ENCODE results near the gene EIF3B.
A peak's percentile ranks its signal among the peaks of the same experiment; 100 is the strongest.
"Not testable (repeated sequence)": the region's sequence is repeated elsewhere in the genome, so short reads cannot be mapped to it uniquely, and the experiment has no call there.

The EIF3B gene

DNA sequence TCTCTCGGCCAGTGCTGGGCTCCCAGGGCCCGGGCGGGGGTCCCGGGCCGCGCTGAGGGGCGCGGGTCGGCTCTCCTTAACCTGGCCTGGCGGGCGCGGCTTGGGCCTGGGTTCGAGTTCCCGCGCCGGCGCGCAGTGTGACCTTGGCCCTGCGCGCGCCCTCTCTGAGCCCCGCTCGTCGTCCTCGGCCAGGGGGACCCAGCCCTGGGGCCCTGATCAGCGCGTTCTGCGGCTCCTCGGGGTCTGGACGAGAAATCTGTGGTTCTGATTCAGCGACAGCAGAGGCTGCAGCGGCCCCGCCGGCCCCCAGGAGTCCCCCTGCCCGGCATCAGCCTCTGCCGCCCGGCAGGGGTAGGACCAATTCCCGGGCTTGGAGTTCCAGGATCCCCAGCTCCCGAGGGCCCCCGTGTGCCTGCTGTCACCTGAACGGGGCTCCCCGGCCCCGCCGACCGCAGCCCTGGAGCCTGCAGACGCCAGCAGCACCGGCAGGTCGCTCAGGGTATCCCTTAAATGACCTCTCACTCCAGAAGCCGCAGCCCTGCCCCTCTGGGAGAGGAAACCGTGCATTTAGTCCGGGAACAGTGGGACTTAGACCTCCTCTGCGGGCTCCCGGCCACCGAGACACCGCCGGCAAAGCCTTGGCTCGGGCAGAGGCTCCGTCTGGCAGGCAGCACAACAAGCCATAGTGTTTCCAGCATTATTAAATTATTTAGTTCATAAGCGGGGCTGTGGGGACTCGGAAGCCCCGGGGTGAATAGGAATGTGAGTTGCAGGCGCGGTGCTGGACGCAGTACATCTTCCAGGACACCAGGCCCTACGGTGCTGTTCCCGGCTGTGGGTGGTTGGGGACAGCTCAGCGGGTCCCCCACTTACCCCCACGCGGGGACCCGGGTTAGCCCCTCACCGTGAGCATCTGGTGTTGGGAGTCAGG lies 49.4 kb downstream of the EIF3B start:
- DNase-seq: no peak

DNA sequence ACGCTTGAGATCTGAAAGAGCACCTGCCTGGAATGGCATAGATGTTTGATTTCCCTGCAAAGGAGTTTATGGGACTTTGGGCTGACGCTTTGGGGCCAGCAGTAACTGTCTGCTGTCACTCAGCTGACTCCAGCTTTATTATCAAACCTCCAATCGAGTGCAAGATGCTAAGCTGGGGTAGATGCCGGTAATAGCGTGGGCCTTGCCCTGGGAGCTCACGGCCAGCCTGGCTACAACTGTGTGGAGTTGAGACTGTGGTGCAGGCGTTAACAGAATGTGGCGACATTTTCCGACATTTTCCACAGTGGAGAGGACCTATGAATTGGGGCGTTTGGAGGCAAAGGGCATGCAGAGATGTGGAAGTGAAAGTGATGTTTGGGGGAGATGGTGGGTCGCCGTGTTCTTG lies 50.1 kb downstream of the EIF3B start:
- DNase-seq: no peak

GRCh38 chr7:2405201-2405600 lies 50.6 kb downstream of the EIF3B start:
- DNase-seq: no peak

DNA sequence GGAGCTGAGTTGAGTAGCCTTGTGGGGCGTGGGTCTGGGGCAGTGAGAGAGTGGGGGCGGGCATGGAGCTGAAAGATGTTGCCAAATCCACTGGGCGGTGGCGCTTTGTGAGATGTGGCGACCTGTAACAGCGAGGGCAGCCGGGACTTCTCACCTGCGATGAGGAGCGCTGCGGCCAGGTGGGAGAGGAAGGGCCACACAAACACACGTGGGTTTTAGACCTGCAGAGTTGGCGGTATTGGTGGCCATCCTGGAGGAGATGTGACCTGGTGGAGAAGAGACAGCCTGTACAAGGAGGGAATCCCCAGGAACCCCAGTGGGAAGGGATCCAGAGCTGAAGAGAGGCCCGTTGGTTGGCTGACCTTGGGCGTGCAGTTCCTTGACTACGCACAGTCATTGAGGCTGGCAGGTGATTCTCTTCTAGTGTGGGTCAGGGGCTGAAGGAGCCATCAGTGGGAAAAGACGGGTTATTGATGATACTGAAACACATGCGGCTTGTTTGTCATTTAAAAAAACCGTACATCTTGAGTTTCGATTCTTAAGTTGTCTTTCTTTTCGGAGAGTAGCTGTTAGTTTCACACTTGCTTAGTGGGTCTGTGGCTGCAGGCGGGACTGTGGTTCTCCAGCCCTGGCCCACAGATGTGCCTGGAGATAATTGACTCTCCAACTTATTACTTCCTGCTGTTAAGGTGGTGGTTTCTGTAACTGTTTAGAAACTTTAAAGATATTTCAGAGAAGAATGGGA lies 51.1 kb downstream of the EIF3B start:
- DNase-seq: no peak

DNA sequence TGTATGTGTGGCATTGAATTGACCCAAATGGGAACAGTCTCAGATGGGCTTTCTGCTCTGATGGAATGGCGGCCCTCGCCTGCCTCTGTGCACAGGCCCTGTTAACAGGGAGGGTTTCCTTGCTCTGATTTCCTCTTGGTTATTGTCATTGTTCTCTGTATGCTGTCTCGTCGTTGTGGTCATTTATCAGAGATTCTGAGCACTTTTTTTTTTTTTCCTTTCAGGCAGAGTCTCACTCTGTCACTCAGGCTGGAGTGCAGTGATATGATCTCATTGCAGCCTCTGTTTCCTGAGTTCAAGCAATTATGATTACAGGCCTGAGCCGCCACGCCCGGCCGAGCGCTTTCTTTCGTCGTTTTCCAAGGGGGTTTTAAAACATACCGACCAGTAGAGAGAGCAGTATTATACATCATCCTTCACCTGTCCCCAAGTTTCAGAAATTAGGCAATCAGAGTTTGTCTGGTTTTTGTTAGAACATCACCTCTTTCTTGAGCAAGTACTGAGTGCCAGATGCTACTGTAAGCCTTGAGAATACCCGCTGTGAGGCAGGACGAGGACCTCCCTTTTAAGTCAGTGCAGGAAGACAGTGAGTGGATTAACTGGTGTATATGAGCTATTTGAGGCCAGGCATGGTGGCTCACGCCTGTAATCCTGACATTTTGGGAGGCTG lies 55.3 kb downstream of the EIF3B start:
- DNase-seq: no peak

- DNase-seq: no peak
Measured at GRCh38 chr7:2411049-2411448, 56.4 kb downstream of the EIF3B start.

- DNase-seq: no peak
Measured at GRCh38 chr7:2411815-2412586, 57.4 kb downstream of the EIF3B start.

GRCh38 chr7:2412587-2413201 lies 58.1 kb downstream of the EIF3B start:
- DNase-seq: no peak

- no peak for DNase-seq
Measured at GRCh38 chr7:2416063-2416462, 61.4 kb downstream of the EIF3B start.

DNA sequence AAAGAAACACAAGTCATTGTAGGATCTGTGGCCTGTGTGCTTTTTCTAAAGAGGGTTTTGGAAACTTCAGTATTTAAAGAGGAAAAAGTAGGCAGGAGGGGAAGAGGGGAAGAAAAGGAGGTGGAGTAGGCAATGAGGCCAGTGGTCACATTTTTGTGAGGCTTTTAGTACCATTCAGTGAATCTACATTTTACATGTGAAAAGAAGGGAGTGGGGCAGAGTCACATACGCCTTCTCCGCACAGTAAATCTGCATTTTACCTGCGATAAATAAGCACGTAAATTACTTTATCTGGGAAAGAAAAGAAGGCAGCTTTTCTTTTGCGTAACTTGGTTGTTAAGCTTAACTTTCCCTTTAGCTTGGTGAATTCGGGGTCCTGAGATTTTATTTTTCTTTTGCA lies 62.0 kb downstream of the EIF3B start:
- DNase-seq: no peak

GRCh38 chr7:2417178-2417577 lies 62.6 kb downstream of the EIF3B start:
- not testable (repeated sequence) for DNase-seq

DNA sequence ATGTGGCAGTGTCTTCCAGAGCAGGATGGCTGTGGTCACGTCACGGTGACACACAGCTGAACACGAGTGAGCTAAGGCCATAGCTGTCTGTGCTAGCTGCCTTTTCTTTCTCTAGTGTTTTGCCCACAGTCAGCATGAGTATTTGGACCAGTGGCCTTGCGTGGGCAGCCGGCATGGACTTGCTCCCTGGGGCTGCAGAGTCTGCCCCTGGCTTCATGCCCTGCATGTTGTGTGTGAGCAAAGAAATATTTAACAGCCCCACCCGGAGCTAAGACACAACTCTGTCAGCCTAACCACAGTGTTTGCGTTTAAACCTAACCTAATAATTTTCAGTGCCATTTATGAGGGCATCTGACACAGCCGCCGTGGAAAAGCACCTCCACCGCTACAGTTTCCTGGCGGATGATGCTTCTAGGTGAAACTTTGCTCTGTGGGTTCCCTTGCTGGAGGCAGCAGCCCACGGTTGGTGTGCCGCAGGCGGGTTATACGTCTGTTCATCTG lies 63.4 kb downstream of the EIF3B start:
- DNase-seq: peak; percentile 7

- DNase-seq: no peak
Measured at GRCh38 chr7:2420216-2420933, 65.7 kb downstream of the EIF3B start.

- DNase-seq: no peak
Measured at GRCh38 chr7:2421943-2422310, 67.3 kb downstream of the EIF3B start.

- DNase-seq: no peak
Measured at GRCh38 chr7:2425749-2426148, 71.1 kb downstream of the EIF3B start.
